Loucy (cell line): ENCODE measurements around the gene TRAPPC14.

Experiments
- H2AFZ ChIP-seq: fragments of 200-600 bp; sonication (generic); 2 replicates; pipeline ENCODE4 v1.6.0; 2016; ENCODE audit warnings: antibody characterized with exemption, mild to moderate bottlenecking, low read length, moderate library complexity
- H3F3A ChIP-seq: fragments of 200-600 bp; 2 replicates; pipeline ENCODE4 v1.6.0; 2016; ENCODE audit warnings: antibody characterized with exemption, low read depth, mild to moderate bottlenecking
- H3K27me3 ChIP-seq: fragments of 200-600 bp; sonication (generic); 2 replicates; pipeline ENCODE4 v1.6.1; 2014; ENCODE audit warnings: low read length, mild to moderate bottlenecking; ENCODE audit not compliant: insufficient read depth, poor library complexity, severe bottlenecking
- H3K36me3 ChIP-seq: fragments of 200-600 bp; sonication (generic); 2 replicates; pipeline ENCODE4 v1.6.1; 2016; ENCODE audit warnings: low read length; ENCODE audit not compliant: insufficient read depth
- H3K4me1 ChIP-seq: fragments of 200-600 bp; sonication (generic); 2 replicates; pipeline ENCODE4 v1.5.1; 2014; ENCODE audit warnings: low read length, mild to moderate bottlenecking; ENCODE audit not compliant: insufficient read depth, poor library complexity, severe bottlenecking
- H3K4me2 ChIP-seq: fragments of 200-600 bp; sonication (generic); 2 replicates; pipeline ENCODE4 v1.6.0; 2014; ENCODE audit warnings: antibody characterized with exemption, low read length, low read depth, mild to moderate bottlenecking; ENCODE audit not compliant: poor library complexity, severe bottlenecking
- H3K4me3 ChIP-seq: fragments of 200-600 bp; sonication (generic); 2 replicates; pipeline ENCODE4 v1.5.1; 2014; ENCODE audit warnings: low read length, mild to moderate bottlenecking, mixed read lengths; ENCODE audit not compliant: poor library complexity, severe bottlenecking
- H3K79me2 ChIP-seq: fragments of 200-600 bp; sonication (generic); 2 replicates; pipeline ENCODE4 v1.6.1; 2014; ENCODE audit warnings: low read length; ENCODE audit not compliant: insufficient read depth
- H3K9ac ChIP-seq: fragments of 200-600 bp; sonication (generic); 2 replicates; pipeline ENCODE4 v1.6.0; 2014; ENCODE audit warnings: mild to moderate bottlenecking, low read depth, low read length, moderate library complexity; ENCODE audit not compliant: poor library complexity, severe bottlenecking
- H3K9me2 ChIP-seq: fragments of 200-600 bp; sonication (generic); replicated peaks from 2 replicates; pipeline ENCODE4 v1.6.1; 2016; ENCODE audit warnings: low read depth, low read length, mixed read lengths
- H3K9me3 ChIP-seq: fragments of 200-600 bp; sonication (generic); 2 replicates; pipeline ENCODE4 v1.6.1; 2014; ENCODE audit warnings: mild to moderate bottlenecking, antibody characterized with exemption, low read length, low read depth; ENCODE audit not compliant: insufficient read depth
- H4K20me1 ChIP-seq: fragments of 200-600 bp; sonication (generic); 2 replicates; pipeline ENCODE4 v1.6.0; 2014; ENCODE audit warnings: antibody characterized with exemption, low read length, mild to moderate bottlenecking; ENCODE audit not compliant: insufficient read depth, poor library complexity, severe bottlenecking
- EZH2phosphoT487 ChIP-seq: fragments of 200-600 bp; IDR thresholded peaks from 2 replicates; pipeline ENCODE4 v1.6.1; 2018; ENCODE audit warnings: antibody characterized with exemption, mild to moderate bottlenecking, moderate library complexity, borderline replicate concordance
- TF ChIP-seq, protein P1 (sequence below): fragments of 200-600 bp; sonication (generic); conservative IDR thresholded peaks from 2 replicates; pipeline ENCODE4 v1.5.1; 2014; ENCODE audit warnings: mild to moderate bottlenecking, antibody characterized with exemption, low read length

TRAPPC14 gene

DNA sequence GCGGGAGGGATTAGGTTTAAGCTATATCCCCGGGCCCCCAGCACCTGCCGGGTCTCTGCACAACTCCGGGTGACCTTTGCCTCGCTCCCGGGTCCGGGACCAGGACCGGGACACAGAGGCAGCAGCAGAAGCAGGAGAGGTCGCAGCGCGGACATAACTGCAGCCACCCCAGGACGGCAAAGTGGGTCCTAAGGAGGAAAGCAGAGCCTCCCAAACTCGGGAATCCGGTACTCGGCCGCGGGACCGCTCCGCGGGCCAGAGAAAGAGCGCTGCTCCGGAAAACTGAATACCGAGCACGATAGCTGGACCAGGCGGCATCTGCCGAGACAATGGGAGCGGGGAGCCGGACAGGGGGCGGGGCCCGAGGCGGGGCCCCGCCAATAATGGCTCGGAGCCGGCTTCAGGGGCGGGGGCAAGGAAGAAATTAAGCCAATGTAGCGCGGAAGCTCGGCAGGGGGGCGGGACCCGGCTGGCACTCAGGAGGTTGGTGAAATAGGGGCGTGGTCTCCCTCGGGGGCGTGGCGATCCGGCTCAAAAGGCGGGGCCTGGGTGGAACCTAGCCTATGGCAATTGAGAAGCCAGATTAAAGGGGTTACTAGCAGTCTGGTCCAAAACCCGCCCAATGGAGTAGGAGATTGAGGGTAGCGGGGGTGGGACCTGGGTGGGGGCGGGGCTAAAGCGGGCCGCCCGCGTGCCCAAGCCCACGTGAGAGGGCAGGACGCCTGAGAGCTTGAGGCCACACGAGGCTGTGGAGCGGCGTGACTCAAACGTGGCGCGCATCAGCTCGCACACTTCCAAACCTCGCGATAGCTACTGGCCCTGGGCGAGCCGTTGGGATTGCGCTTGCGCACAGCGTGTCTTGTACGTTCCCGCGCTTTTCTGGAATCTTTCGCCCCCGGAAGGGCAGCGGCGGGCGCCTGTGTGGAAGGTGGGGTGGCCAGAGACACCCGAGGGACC lies 18.8 kb upstream of the TRAPPC14 start, which contains the start of the genes GPC2 and STAG3:
TSS of gene GPC2 (minus strand) at position 337 of the 957 bp plus-strand sequence. CDS start at position 155, 182 bp downstream.
TSS of gene STAG3 (plus strand) at position 874 of the 957 bp plus-strand sequence. CDS start 2,639 bp downstream, outside the sequence.
- Histone ChIP-seq H3K4me2 (peak within 1 kb of the TSS; percentile 94), H3F3A (no peaks in the 10 kb centered on the region), H3K79me2 (peaks cover 25% of the 10 kb centered on the region), H3K9ac (peak within 1 kb of the TSS; percentile 85), H3K36me3 (no peaks in the 10 kb centered on the region), H2AFZ (peak within 1 kb of the TSS; percentile 92), H4K20me1 (peaks cover 4% of the 10 kb centered on the region), H3K9me2 (no peaks in the 10 kb centered on the region), H3K4me3 (peak within 1 kb of the TSS; percentile 91), H3K9me3 (no peaks in the 10 kb centered on the region), H3K4me1 (peaks cover 17% of the 10 kb centered on the region), H3K27me3 (no peaks in the 10 kb centered on the region)
- TF ChIP-seq, protein P1, sequence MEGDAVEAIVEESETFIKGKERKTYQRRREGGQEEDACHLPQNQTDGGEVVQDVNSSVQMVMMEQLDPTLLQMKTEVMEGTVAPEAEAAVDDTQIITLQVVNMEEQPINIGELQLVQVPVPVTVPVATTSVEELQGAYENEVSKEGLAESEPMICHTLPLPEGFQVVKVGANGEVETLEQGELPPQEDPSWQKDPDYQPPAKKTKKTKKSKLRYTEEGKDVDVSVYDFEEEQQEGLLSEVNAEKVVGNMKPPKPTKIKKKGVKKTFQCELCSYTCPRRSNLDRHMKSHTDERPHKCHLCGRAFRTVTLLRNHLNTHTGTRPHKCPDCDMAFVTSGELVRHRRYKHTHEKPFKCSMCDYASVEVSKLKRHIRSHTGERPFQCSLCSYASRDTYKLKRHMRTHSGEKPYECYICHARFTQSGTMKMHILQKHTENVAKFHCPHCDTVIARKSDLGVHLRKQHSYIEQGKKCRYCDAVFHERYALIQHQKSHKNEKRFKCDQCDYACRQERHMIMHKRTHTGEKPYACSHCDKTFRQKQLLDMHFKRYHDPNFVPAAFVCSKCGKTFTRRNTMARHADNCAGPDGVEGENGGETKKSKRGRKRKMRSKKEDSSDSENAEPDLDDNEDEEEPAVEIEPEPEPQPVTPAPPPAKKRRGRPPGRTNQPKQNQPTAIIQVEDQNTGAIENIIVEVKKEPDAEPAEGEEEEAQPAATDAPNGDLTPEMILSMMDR, result no peak
- TF ChIP-seq EZH2phosphoT487, result no peak

DNA sequence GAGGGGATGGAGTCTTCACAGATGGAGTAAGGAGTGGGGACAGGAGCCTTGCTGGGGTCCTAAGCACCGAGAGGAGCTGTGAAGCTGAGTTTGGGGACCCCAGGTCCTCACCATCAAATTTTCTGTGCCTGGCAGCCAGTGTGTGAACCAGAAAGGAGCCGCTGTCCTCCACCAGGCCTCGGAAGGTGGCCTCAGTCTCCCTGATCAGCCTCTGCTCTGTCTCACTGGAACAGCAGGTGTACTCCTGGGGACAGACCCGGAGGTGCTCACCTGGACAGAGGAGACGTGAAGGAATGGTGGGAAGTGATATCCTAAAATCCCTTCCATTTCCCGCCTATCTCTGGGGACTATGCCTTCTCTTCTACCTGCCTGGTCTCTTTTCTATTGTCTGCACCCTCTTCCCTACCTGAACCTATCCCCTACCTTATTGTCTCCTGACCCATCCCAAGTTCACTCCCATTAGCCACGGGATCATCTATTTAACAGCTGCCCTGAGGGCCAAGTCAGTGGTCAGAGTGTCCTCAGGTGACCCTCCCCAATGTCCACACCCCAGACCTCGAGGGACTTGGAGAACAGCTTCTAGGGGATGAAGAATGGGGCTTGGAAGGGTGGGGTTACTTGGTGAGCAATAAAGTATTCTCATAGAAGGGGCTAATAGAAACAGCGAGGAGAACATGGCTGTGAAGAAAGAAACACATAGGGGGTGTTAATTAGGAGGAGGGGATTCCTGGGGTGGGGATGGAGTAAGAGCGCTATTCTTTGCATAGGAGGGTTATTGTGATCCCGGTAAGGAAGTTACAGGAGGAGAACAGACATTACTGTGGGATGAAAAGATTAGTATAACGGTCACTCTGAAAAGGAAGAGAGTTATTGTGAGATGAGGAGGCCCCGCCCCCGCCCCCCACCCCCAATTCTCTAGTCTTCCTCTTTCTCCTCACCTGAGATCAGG lies 17.8 kb upstream of the TRAPPC14 start:
- no peaks in the 10 kb centered on the region for H3K9me3 ChIP-seq
- H3K4me3 ChIP-seq, result peak overlapping the region; percentile 91
- H4K20me1 ChIP-seq, result peaks cover 4% of the 10 kb centered on the region
- H3K9ac ChIP-seq, result peak overlapping the region; percentile 85
- peaks cover 25% of the 10 kb centered on the region for H3K79me2 ChIP-seq
- no peaks in the 10 kb centered on the region for H3K27me3 ChIP-seq
- H3F3A ChIP-seq, result no peaks in the 10 kb centered on the region
- H2AFZ ChIP-seq, result peak overlapping the region; percentile 92
- no peaks in the 10 kb centered on the region for H3K36me3 ChIP-seq
- H3K9me2 ChIP-seq, result no peaks in the 10 kb centered on the region
- peak overlapping the region; percentile 94 for H3K4me2 ChIP-seq
- H3K4me1 ChIP-seq, result peaks cover 17% of the 10 kb centered on the region
- no peak for TF ChIP-seq EZH2phosphoT487
- TF ChIP-seq, protein P1, result no peak

DNA sequence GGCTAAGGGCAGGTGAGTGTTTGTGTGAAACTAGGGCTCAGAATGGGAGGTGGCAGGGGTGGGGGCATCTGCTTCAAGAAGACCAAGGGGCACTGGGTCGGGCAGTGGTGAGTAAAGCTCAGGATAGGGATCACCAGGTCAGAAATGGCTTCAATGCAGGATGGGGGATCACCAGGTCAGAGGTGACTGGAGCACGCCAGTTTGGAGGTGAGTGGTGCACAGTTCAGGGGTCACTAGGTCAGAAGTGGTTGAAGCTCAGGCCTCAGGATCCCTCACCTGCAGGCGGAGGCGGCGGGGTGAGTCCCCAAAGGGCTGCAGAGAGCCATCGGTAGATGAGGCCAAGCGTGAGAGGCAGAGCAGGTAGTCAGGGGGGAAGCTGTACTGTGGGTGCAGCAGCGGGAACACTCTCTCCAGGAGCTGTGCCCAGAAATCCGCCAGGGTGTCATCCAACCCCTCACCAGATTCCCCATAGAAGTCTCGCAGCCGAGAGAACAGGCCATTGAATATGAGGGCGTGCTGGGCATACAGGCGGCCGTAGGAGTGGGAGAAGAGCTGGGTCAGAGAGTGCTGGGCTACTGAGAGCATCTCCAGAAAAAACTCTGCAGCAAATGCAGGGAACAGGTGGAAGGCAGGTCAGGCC lies 16.9 kb upstream of the TRAPPC14 start:
- TF ChIP-seq EZH2phosphoT487, result no peak
- TF ChIP-seq, protein P1, result no peak
- Histone ChIP-seq H3K4me3 (peak overlapping the region; percentile 45), H3F3A (no peaks in the 10 kb centered on the region), H3K9me2 (no peaks in the 10 kb centered on the region), H3K9me3 (no peaks in the 10 kb centered on the region), H3K9ac (peak overlapping the region; percentile 62), H4K20me1 (peaks cover 4% of the 10 kb centered on the region), H2AFZ (no peak overlapping the region), H3K4me2 (peak overlapping the region; percentile 94), H3K27me3 (no peaks in the 10 kb centered on the region), H3K79me2 (peaks cover 25% of the 10 kb centered on the region), H3K4me1 (peaks cover 17% of the 10 kb centered on the region), H3K36me3 (no peaks in the 10 kb centered on the region)
